ENCODE measurements around the gene CTSS. TPM values are rescaled to one million over a fixed set of nuclear protein-coding genes. Genes with fewer than 3 reads are reported as not detected.
"Not testable (repeated sequence)": the region's sequence is repeated elsewhere in the genome, so short reads cannot be mapped to it uniquely, and the experiment has no call there.

Gene CTSS
- total RNA-seq, 1 experiment from 2014 or later, result 4.4 TPM

GRCh38 chr1:150724336-150724735 lies 41.2 kb downstream of the CTSS start:
- in situ Hi-C loops (cut with HindIII; ENCODE audit: low pct_unique_long_range_greater_than_20kb, low sequenced_read_pairs), result no loop called here
- DNase-seq (ENCODE audit: low read depth, low spot score), result no peak

- in situ Hi-C loops (cut with HindIII; ENCODE audit: low pct_unique_long_range_greater_than_20kb, low sequenced_read_pairs), result no loop called here
- DNase-seq (ENCODE audit: low read depth, low spot score), result no peak
Measured at GRCh38 chr1:150720703-150721102, 44.9 kb downstream of the CTSS start, which contains the start of gene HORMAD1. Gene HORMAD1, minus strand, starts transcription at chr1:150720895. Its CDS starts 1,390 bp downstream, at chr1:150719505.

- in situ Hi-C loops (cut with HindIII; ENCODE audit: low pct_unique_long_range_greater_than_20kb, low sequenced_read_pairs), result no loop called here
- DNase-seq (ENCODE audit: low read depth, low spot score), result no peak
Measured at GRCh38 chr1:150720098-150720497, 45.5 kb downstream of the CTSS start.

GRCh38 chr1:150718225-150718891 lies 47.2 kb downstream of the CTSS start:
- in situ Hi-C loops (cut with HindIII; ENCODE audit: low pct_unique_long_range_greater_than_20kb, low sequenced_read_pairs), result no loop called here
- DNase-seq (ENCODE audit: low read depth, low spot score), result no peak

- DNase-seq (ENCODE audit: low read depth, low spot score); in situ Hi-C loops (cut with HindIII; ENCODE audit: low pct_unique_long_range_greater_than_20kb, low sequenced_read_pairs): not testable (repeated sequence)
Measured at GRCh38 chr1:150709031-150709430, 56.5 kb downstream of the CTSS start.

GRCh38 chr1:150708595-150708994 lies 57.0 kb downstream of the CTSS start:
- DNase-seq (ENCODE audit: low read depth, low spot score), result no peak

GRCh38 chr1:150706091-150706490 lies 59.5 kb downstream of the CTSS start:
- no peak for DNase-seq (ENCODE audit: low read depth, low spot score)
- in situ Hi-C loops (cut with HindIII; ENCODE audit: low pct_unique_long_range_greater_than_20kb, low sequenced_read_pairs), result no loop called here

More at GRCh38 chr1:150708595-150708994, 57.0 kb downstream of the CTSS start:
- in situ Hi-C loops (cut with HindIII; ENCODE audit: low pct_unique_long_range_greater_than_20kb, low sequenced_read_pairs), result no loop called here

GRCh38 chr1:150703427-150703826 lies 62.2 kb downstream of the CTSS start:
- DNase-seq (ENCODE audit: low read depth, low spot score), result no peak
- in situ Hi-C loops (cut with HindIII; ENCODE audit: low pct_unique_long_range_greater_than_20kb, low sequenced_read_pairs), result no loop called here

- peak; percentile 98 for DNase-seq (ENCODE audit: low read depth, low spot score)
- in situ Hi-C loops (cut with HindIII; ENCODE audit: low pct_unique_long_range_greater_than_20kb, low sequenced_read_pairs), result no loop called here
Measured at GRCh38 chr1:150696995-150697927, 68.3 kb downstream of the CTSS start, which contains the start of gene GOLPH3L. Gene GOLPH3L, minus strand, starts transcription at chr1:150697154. Its CDS starts 2,316 bp downstream, at chr1:150694838.

- in situ Hi-C loops (cut with HindIII; ENCODE audit: low pct_unique_long_range_greater_than_20kb, low sequenced_read_pairs), result no loop called here
Measured at GRCh38 chr1:150696590-150696989, 69.0 kb downstream of the CTSS start.

GRCh38 chr1:150696162-150696561 lies 69.4 kb downstream of the CTSS start:
- DNase-seq (ENCODE audit: low read depth, low spot score), result no peak
- in situ Hi-C loops (cut with HindIII; ENCODE audit: low pct_unique_long_range_greater_than_20kb, low sequenced_read_pairs), result no loop called here

More at GRCh38 chr1:150696590-150696989, 69.0 kb downstream of the CTSS start:
- DNase-seq (ENCODE audit: low read depth, low spot score), result no peak

GRCh38 chr1:150695561-150695960 lies 70.0 kb downstream of the CTSS start:
- DNase-seq (ENCODE audit: low read depth, low spot score), result no peak
- in situ Hi-C loops (cut with HindIII; ENCODE audit: low pct_unique_long_range_greater_than_20kb, low sequenced_read_pairs), result no loop called here

GRCh38 chr1:150692720-150693119 lies 72.9 kb downstream of the CTSS start:
- no peak for DNase-seq (ENCODE audit: low read depth, low spot score)
- in situ Hi-C loops (cut with HindIII; ENCODE audit: low pct_unique_long_range_greater_than_20kb, low sequenced_read_pairs), result no loop called here

GRCh38 chr1:150688763-150689162 lies 76.8 kb downstream of the CTSS start:
- peak; percentile 29 for DNase-seq (ENCODE audit: low read depth, low spot score)
- in situ Hi-C loops (cut with HindIII; ENCODE audit: low pct_unique_long_range_greater_than_20kb, low sequenced_read_pairs), result no loop called here

- no peak for DNase-seq (ENCODE audit: low read depth, low spot score)
- in situ Hi-C loops (cut with HindIII; ENCODE audit: low pct_unique_long_range_greater_than_20kb, low sequenced_read_pairs), result no loop called here
Measured at GRCh38 chr1:150686275-150686674, 79.3 kb downstream of the CTSS start.

- in situ Hi-C loops (cut with HindIII; ENCODE audit: low pct_unique_long_range_greater_than_20kb, low sequenced_read_pairs), result no loop called here
- DNase-seq (ENCODE audit: low read depth, low spot score), result no peak
Measured at GRCh38 chr1:150683914-150684313, 81.7 kb downstream of the CTSS start.

All from SK-MEL-5 (cell line).